Stimulated activated CD4-positive, alpha-beta T cell treated with anti-CD3 and anti-CD28 coated beads, Interleukin-12 subunit alpha, Interleukin-12 subunit beta, amount 100 ng/mL, for 48 hours (primary cell): Measurements from ENCODE around the gene MSH2.

ENCODE experiments used
- DNase-seq, 3 donors: peaks; one replicate each; pipeline ENCODE4 v3.0.0-alpha.2; 2020; ENCODE audit warnings: low read depth in 2 of 3, low spot score in 1 of 3

The MSH2 gene

DNA sequence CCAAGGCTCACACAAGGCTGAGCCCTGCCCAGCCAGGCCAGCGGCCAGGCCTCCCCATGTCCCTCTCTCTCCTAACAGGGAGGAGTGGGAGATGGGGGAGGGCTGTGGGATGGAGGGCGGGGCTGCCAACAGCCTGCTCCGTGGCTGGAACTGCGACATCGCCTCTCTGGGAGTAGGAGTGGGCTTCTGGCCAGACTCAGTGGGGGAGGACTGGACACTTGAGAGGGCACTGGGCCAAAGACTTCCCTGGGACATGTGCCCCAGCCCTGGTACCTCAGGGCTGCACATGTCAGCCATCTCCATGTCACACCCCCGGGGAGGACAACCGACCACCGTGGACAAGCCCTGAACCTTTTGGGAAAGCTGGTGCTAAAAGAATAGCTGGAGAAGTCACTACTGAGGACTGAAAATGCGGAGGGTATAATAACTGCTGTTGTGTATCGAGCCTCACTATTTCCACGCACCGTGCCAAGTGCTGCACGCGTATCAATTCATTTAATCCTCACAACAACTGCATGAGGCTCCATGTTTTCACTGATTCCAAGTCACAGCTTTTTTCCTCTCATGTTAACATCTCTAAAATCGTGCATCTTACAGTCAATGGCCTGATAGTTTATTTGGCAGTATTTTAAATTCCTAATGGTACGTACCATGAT lies 127.3 kb downstream of the MSH2 start:
- no peak for DNase-seq

DNA sequence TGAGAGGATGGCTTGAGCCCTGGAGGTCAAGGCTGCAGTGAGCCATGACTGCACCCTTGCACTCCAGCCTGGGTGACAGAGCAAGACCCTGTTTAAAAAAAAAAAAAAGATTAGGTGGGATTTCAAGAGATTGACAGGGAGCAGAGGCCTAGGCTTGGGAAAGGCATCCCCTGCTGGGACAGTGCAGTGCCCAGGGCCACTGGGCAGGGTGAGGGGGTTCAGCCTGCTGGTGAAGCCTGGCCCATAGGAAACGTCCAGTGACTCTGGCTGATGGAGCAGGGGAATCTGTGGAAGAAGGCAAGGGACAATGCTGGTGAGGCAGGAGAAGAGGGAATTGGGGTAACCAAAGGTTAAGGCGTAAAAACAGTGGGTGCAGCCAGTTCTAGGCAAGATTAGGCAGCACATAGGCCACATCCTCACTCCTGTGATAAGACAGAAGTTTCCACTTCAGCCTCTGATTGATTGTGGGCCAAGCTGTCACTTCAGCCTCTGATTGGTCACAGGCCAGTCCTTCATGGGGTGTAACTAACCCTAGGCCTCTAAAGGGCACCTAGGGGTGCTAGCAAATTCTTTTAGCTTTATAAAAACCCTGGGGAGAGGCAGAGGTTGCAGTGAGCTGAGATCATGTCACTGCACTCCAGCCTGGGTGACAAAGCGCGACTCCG lies 128.6 kb downstream of the MSH2 start:
- DNase-seq = no peak
